Testis (tissue), 3 donors: ENCODE results near the gene CFAP46. TPM values are rescaled to one million over a fixed set of nuclear protein-coding genes. Genes with fewer than 3 reads are reported as not detected.
"Not testable (repeated sequence)": the region's sequence is repeated elsewhere in the genome, so short reads cannot be mapped to it uniquely, and the experiment has no call there.

ENCODE experiments used
- DNase-seq: peaks from one replicate; pipeline ENCODE4 v3.0.0-alpha.2; 2019
- H3K27ac ChIP-seq, 2 donors: fragments of 200-600 bp; sonication (generic); one replicate each; pipeline ENCODE4 v1.5.1; 2019
- H3K27me3 ChIP-seq: fragments of 200-600 bp; sonication (generic); one replicate; pipeline ENCODE4 v1.5.1; 2019
- H3K36me3 ChIP-seq: fragments of 200-600 bp; sonication (generic); one replicate; pipeline ENCODE4 v1.5.1; 2017; ENCODE audit warnings: low read depth; ENCODE audit errors: missing control alignments
- H3K4me1 ChIP-seq: fragments of 200-600 bp; sonication (generic); one replicate; pipeline ENCODE4 v1.5.1; 2019
- H3K4me3 ChIP-seq, 2 donors: fragments of 200-600 bp; sonication (generic); one replicate each; pipeline ENCODE4 v1.5.1; 2017 to 2019
- H3K9me3 ChIP-seq: fragments of 200-600 bp; sonication (generic); one replicate; pipeline ENCODE4 v1.5.1; 2017
- POLR2A ChIP-seq: fragments of 450-650 bp; IDR thresholded peaks from one replicate; pipeline ENCODE4 v1.6.1; 2017; ENCODE audit warnings: antibody characterized with exemption, mild to moderate bottlenecking, moderate library complexity
- WGBS, 2 donors: methylation state at CpG; one replicate each; pipeline ENCODE4 v1.1.5; 2018; 5-methylcytosine and 5-hydroxymethylcytosine counted together
- intact Hi-C: fragments of 100-400 bp; cut with DNase I; formaldehyde crosslinking; loops from one replicate; pipeline ENCODE4 v1.15.1; 2023; ENCODE audit warnings: low total_unique reads
- polyA plus RNA-seq: library from polyadenylated mRNA; stranded (reverse); fragments of 350-450 nt; fragmentation: Illumina TruSeq; extraction: RNeasy Lipid Tissue Mini Kit (QIAGEN cat#74804); gene quantifications from one replicate; pipeline ENCODE4 v1.2.3, GENCODE V29; 2014; ENCODE audit warnings: low read depth, low replicate concordance; ENCODE audit not compliant: insufficient read depth
- total RNA-seq, 2 donors: library from RNA; depleted of rRNA; stranded (reverse); fragments of >200 nt; gene quantifications; one replicate each; pipeline ENCODE4 v1.2.3, GENCODE V29; 2016
- TF ChIP-seq, protein P1 (sequence below), 3 experiments: fragments of 450-650 bp in 2 of 3; fragments of 200-600 bp in 1 of 3; sonication (generic) in 1 of 3; IDR thresholded peaks; one replicate each; pipeline ENCODE4 v1.5.1; 2016 to 2019; ENCODE audit warnings: antibody characterized with exemption in 3 of 3, mild to moderate bottlenecking in 2 of 3, moderate library complexity in 1 of 3

Gene CFAP46
- total and polyA plus RNA-seq, 3 donors from 2014 or later = 36.0 to 67.6 (median 59.0) TPM

GRCh38 chr10:132924046-132924952 lies 18.1 kb downstream of the CFAP46 start:
- intact Hi-C loops = no loop called here
- TF ChIP-seq, protein P1, sequence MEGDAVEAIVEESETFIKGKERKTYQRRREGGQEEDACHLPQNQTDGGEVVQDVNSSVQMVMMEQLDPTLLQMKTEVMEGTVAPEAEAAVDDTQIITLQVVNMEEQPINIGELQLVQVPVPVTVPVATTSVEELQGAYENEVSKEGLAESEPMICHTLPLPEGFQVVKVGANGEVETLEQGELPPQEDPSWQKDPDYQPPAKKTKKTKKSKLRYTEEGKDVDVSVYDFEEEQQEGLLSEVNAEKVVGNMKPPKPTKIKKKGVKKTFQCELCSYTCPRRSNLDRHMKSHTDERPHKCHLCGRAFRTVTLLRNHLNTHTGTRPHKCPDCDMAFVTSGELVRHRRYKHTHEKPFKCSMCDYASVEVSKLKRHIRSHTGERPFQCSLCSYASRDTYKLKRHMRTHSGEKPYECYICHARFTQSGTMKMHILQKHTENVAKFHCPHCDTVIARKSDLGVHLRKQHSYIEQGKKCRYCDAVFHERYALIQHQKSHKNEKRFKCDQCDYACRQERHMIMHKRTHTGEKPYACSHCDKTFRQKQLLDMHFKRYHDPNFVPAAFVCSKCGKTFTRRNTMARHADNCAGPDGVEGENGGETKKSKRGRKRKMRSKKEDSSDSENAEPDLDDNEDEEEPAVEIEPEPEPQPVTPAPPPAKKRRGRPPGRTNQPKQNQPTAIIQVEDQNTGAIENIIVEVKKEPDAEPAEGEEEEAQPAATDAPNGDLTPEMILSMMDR (IDR thresholded peaks at IDR 0.05) = no peak
- no peak for TF ChIP-seq POLR2A
- DNase-seq = no peak
- Histone ChIP-seq H3K27me3 (no peaks in the 10 kb centered on the region), H3K36me3 (no peaks in the 10 kb centered on the region), H3K27ac (no peak overlapping the region), H3K4me3 (no peak overlapping the region), H3K9me3 (no peaks in the 10 kb centered on the region), H3K4me1 (no peaks in the 10 kb centered on the region)
- 89 to 91% methylated on average over 17 to 41 of the region's 42 CpGs for WGBS, 2 donors

- H3K4me3 ChIP-seq, DNase-seq, H3K27ac ChIP-seq, H3K4me1 ChIP-seq, intact Hi-C loops, H3K27me3 ChIP-seq, H3K36me3 ChIP-seq, H3K9me3 ChIP-seq: not testable (repeated sequence)
- WGBS, 2 donors = 83 to 90% methylated on average over 3 to 6 of the region's 7 CpGs
Observed at GRCh38 chr10:132923384-132923783, 19.0 kb downstream of the CFAP46 start.

GRCh38 chr10:132922872-132923271 lies 19.5 kb downstream of the CFAP46 start:
- DNase-seq = no peak
- Histone ChIP-seq H3K27ac (no peak overlapping the region), H3K4me3 (no peak overlapping the region), H3K27me3 (no peaks in the 10 kb centered on the region), H3K4me1 (no peaks in the 10 kb centered on the region), H3K9me3 (no peaks in the 10 kb centered on the region), H3K36me3 (no peaks in the 10 kb centered on the region)
- intact Hi-C loops = no loop called here
- TF ChIP-seq, protein P1 (IDR thresholded peaks at IDR 0.05) = no peak
- no peak for TF ChIP-seq POLR2A
- 82 to 94% methylated on average over 10 to 17 of the region's 17 CpGs for WGBS, 2 donors

DNA sequence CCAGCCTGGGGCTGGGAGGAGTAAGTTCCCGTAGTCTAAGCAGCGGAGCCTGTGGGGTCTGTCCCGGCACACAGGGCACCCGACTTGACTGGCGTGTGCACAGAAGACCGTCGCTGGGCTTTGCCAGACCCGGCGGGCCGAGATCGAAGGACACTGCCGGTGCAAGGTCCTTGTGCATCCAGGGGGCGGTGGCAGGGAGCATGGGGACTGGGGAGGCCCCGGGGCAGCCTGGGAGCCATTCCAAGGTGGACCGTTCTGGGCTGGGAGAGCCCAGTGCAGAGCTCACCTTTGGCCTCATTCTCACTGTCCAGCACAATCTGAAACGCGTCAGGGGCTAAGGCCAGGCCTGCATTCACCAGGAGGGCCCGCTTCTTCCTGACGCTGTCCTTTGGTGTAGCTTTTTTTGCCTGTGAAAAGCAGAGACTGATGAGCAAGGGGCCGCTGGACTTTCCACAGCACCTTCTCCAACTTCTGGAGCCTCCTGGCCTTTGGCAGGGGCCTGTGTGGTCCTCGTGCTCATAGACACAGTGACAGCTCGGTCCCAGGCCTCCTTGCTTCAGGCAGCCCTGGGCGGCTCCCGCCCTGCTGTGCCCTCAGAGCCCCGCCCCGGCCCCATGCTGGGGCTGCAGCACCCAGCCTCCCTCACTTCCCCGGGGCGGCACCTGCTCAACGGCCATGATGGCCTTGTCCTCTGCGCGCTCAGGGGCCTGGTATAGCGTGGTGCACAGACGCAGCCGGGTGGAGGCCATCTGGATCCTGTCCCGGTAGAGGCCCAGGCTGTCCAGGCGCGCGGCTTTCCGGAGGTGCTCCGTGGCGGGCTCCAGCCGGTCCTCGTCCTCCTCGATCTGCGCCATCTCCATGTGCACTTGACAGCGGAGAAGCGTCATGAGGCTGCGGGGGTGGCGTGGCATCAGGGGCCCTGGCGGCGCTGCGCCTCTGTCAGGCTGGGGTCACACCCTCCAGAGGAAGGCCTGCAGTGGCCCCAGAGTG lies 20.3 kb downstream of the CFAP46 start:
- no peak for TF ChIP-seq POLR2A
- TF ChIP-seq, protein P1 (IDR thresholded peaks at IDR 0.05) = no peak
- H3K4me1 ChIP-seq = no peaks in the 10 kb centered on the region
- H3K4me3 ChIP-seq = no peak overlapping the region
- WGBS, 2 donors = 78 to 90% methylated on average over 19 to 52 of the region's 52 CpGs
- no peak for DNase-seq
- intact Hi-C loops = no loop called here
- H3K36me3 ChIP-seq = no peaks in the 10 kb centered on the region
- H3K9me3 ChIP-seq = no peaks in the 10 kb centered on the region
- no peak overlapping the region for H3K27ac ChIP-seq
- no peaks in the 10 kb centered on the region for H3K27me3 ChIP-seq

DNA sequence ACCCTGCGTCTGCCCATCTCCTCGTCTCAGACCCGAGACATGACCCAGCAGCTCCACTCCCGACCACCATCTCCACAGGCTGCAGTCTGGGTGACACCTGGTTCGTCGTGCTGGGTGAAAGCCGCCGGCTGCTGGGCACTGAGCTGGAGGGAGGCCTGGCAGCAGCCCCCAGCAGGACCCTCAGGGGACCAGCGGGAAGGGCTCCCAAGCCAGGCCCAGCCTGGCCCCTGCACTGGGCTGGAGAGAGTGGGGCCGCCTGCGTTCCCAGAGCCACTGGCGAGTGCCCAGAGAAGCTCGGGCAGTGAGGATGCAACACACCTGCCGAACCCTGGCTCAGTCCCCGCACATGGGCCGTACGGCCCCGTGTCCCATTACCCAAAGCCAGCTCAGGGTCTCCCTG lies 21.3 kb downstream of the CFAP46 start:
- no peak for DNase-seq
- WGBS, 2 donors = 86 to 100% methylated on average over 3 to 13 of the region's 18 CpGs
- Histone ChIP-seq H3K4me1 (no peaks in the 10 kb centered on the region), H3K36me3 (no peaks in the 10 kb centered on the region), H3K27ac (no peak overlapping the region), H3K27me3 (no peaks in the 10 kb centered on the region), H3K9me3 (no peaks in the 10 kb centered on the region), H3K4me3 (no peak overlapping the region)
- intact Hi-C loops = no loop called here
- TF ChIP-seq POLR2A = no peak
- TF ChIP-seq, protein P1 (IDR thresholded peaks at IDR 0.05) = no peak
